Mesendoderm (in vitro differentiated cells): ENCODE data around the gene MARCHF7.

Experiments used
- DNase-seq: peaks from one replicate; pipeline ENCODE4 v3.0.0; 2013
- H2AK5ac ChIP-seq: 2 replicates; pipeline ENCODE4 v1.6.1; 2013; ENCODE audit warnings: low read length, inconsistent platforms
- H2BK120ac ChIP-seq: 2 replicates; pipeline ENCODE4 v1.6.1; 2013; ENCODE audit warnings: low read depth, mild to moderate bottlenecking, low read length, moderate library complexity, mixed read lengths
- H2BK15ac ChIP-seq: replicated peaks from 2 replicates; pipeline ENCODE4 v1.6.1; 2013; ENCODE audit warnings: low read depth, mild to moderate bottlenecking, moderate library complexity
- H2BK5ac ChIP-seq: 2 replicates; pipeline ENCODE4 v1.6.1; 2013; ENCODE audit warnings: low read length, inconsistent platforms
- H3K18ac ChIP-seq: 2 replicates; pipeline ENCODE4 v1.6.1; 2013; ENCODE audit warnings: mild to moderate bottlenecking, low read length, mixed read lengths
- H3K23ac ChIP-seq: one replicate; pipeline ENCODE4 v1.6.1; 2013; ENCODE audit warnings: low read length
- H3K27ac ChIP-seq: 2 replicates; pipeline ENCODE4 v1.5.1; 2013; ENCODE audit warnings: low read depth, mild to moderate bottlenecking, inconsistent platforms, low read length, moderate library complexity
- H3K27me3 ChIP-seq: 2 replicates; pipeline ENCODE4 v1.6.1; 2013; ENCODE audit warnings: low read length, control low read depth, mild to moderate bottlenecking, inconsistent platforms; ENCODE audit not compliant: insufficient read depth, poor library complexity
- H3K36me3 ChIP-seq: 2 replicates; pipeline ENCODE4 v1.6.1; 2013; ENCODE audit warnings: low read length, inconsistent platforms; ENCODE audit not compliant: control insufficient read depth, insufficient read depth
- H3K4ac ChIP-seq: one replicate; pipeline ENCODE4 v1.6.1; 2013; ENCODE audit warnings: low read depth, mild to moderate bottlenecking, low read length, moderate library complexity
- H3K4me1 ChIP-seq: 2 replicates; pipeline ENCODE4 v1.6.1; 2013; ENCODE audit warnings: low read depth, low read length, inconsistent platforms; ENCODE audit not compliant: control insufficient read depth
- H3K4me2 ChIP-seq: 2 replicates; pipeline ENCODE4 v1.6.1; 2013; ENCODE audit warnings: low read length
- H3K4me3 ChIP-seq: 2 replicates; pipeline ENCODE4 v1.5.1; 2013; ENCODE audit warnings: mild to moderate bottlenecking, low read length
- H3K56ac ChIP-seq: one replicate; pipeline ENCODE4 v1.6.1; 2013; ENCODE audit warnings: low read length
- H3K79me1 ChIP-seq: 2 replicates; pipeline ENCODE4 v1.6.1; 2013; ENCODE audit warnings: low read length, inconsistent platforms
- H3K79me2 ChIP-seq: 2 replicates; pipeline ENCODE4 v1.6.1; 2013; ENCODE audit warnings: mild to moderate bottlenecking, low read length; ENCODE audit not compliant: control insufficient read depth, insufficient read depth
- H3K9ac ChIP-seq: 2 replicates; pipeline ENCODE4 v1.6.1; 2013; ENCODE audit warnings: low read length, inconsistent platforms
- H4K5ac ChIP-seq: one replicate; pipeline ENCODE4 v1.6.1; 2013; ENCODE audit warnings: low read length
- H4K8ac ChIP-seq: one replicate; pipeline ENCODE4 v1.6.1; 2013; ENCODE audit warnings: low read depth, mild to moderate bottlenecking, control low read depth, low read length, moderate library complexity
- WGBS: extraction: QIAGEN DNeasy Blood & Tissue Kit; methylation state at CpG from one replicate; pipeline ENCODE4 v1.1.7; 2013; ENCODE audit warnings: low lambda C conversion rate, missing lambda C conversion rate; ENCODE audit not compliant: insufficient coverage; ENCODE audit errors: extremely low coverage; 5-methylcytosine and 5-hydroxymethylcytosine counted together

MARCHF7 gene

DNA sequence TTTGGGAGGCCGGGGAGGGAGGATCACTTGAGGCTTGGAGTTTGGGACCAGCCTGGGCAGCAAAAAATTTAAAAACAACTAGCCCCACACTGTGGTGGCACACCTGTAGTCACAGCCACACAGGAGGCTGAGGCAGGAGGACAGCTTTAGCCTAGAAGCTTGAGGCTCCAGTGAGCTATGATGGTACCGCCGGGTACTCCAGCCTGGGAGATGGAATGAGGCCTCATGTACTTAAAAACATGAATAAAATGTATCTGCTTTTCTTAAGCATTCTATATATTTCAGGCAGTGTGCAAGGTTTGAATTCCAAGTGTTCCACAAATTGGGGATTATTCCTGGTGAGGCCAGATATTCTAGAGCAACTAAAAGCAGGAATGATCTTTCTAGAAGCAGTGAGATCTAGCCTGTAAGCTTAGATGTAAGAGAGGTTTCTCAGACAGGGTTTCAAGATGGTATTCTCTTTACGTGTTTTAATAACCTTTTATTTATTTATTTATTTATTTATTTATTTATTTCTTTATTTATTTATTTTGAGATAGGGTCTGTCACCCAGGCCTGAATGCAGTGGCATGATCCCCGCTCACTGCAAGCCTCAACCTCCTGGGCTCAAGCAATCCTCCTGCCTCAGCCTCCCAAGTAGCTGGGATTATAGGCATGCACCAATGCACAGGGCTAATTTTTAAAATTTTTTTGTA, 4.1 kb upstream of the MARCHF7 start:
- Histone ChIP-seq H3K18ac (no peak overlapping the region), H3K23ac (no peak overlapping the region), H3K9ac (no peak overlapping the region), H3K56ac (no peak overlapping the region), H2BK120ac (no peak overlapping the region), H2BK5ac (no peak overlapping the region), H2BK15ac (no peak overlapping the region), H3K79me2 (peaks cover 8% of the 10 kb centered on the region), H4K8ac (no peak overlapping the region), H3K36me3 (no peaks in the 10 kb centered on the region), H3K4ac (no peak overlapping the region), H2AK5ac (no peak overlapping the region), H3K27me3 (no peaks in the 10 kb centered on the region), H4K5ac (no peak overlapping the region), H3K27ac (no peak overlapping the region), H3K4me3 (no peak overlapping the region), H3K4me2 (no peak overlapping the region), H3K4me1 (no peaks in the 10 kb centered on the region), H3K79me1 (no peaks in the 10 kb centered on the region)
- DNase-seq = no peak
- no CpG with 5 or more reads among the region's 5 CpGs for WGBS

DNA sequence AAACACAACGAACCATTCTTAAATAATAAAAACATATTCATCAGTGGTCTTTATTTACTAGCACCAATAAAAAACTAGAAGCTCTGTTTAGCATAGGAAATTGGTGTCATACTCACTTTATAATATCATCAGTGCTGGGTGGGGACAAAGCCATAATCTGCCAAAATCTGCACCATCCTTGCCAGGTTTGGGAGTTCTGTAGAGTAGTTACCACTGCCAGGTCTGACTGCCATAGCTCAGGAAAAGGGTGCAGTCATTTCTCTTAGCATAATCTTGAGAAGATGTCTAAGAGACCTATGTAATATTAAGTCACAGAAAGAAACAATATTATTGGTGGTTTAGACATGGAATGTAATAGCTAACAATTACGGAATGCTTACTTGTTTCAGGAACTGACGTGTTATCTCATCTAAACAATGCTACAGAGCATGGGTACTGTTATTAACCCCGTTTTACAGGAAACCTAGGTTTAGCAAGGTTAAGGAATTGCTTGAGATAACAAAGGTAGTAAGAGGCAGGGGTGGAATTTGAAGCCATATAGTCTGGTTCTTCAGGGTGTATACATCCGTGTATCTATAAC, 1.6 kb upstream of the MARCHF7 start:
- Histone ChIP-seq H3K27me3 (no peaks in the 10 kb centered on the region), H3K36me3 (no peaks in the 10 kb centered on the region), H3K4me1 (peaks cover 2% of the 10 kb centered on the region), H2BK5ac (no peak overlapping the region), H3K79me1 (no peaks in the 10 kb centered on the region), H3K27ac (no peak overlapping the region), H3K4ac (no peak overlapping the region), H3K56ac (no peak overlapping the region), H3K4me3 (no peak overlapping the region), H3K23ac (no peak overlapping the region), H3K9ac (no peak overlapping the region), H2BK120ac (no peak overlapping the region), H3K18ac (no peak overlapping the region), H3K79me2 (peaks cover 32% of the 10 kb centered on the region), H2BK15ac (no peak overlapping the region), H4K8ac (no peak overlapping the region), H3K4me2 (no peak overlapping the region), H2AK5ac (no peak overlapping the region), H4K5ac (no peak overlapping the region)
- WGBS = 100% methylated on average over 1 of the region's 5 CpGs
- peak; percentile 52 for DNase-seq

DNA sequence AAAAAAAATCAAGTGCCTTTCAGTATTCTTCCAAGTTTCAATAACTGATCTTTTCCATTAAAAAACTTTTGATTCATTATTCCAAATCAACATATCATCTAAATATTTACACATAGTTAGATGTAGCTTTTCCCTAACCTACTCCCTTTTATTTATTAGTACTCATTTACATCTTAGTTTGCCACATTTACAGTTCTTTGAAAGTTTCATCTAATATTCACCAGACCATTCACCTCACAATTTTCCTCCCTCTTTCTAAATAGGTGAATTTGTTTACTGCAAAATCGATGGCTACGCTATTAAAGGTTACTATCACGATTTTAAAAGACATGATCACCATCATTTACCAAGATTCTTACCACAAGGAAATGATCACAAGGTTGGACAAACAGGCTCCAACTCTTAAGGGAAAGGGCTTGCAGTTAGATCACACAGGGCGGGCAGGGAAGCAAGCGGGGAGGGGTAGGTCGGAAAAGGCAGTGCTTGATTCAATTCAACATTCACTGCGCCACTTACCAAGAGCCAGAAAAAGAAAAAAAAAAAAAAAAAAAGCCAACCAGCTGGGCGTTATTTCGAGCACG, 654 bp upstream of the MARCHF7 start:
- peak overlapping the region; percentile 57 for H2BK15ac ChIP-seq

DNA sequence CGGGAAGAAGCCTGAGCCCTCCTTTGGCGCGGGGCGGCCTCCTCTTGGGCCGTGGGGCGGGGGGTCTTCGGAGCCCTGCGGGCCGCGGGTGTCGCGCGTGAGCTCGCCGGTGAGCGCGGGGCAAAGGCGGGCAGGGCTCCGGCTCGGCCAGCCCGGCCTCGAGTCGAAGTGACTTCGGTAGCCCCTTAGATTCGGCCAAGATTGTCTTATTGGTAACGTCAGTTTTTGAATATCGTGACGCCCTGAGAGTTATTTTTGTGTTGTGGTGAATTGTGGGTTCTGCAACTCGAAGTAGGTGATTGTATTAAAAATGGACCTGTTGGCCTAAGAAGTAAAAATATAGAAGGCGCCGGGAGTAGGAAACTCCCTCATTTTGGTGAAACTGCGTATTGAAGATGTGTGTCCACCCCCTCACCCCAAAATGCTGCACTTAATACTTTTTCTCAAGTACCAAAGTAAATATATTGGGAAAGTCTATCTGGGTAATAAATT, 669 bp downstream of the MARCHF7 start:
- no peak for DNase-seq
- H3K79me1 ChIP-seq = no peaks in the 10 kb centered on the region
- no peak overlapping the region for H4K5ac ChIP-seq
- H3K36me3 ChIP-seq = peaks cover 1% of the 10 kb centered on the region
- H3K18ac ChIP-seq = peak overlapping the region; percentile 86
- peak overlapping the region; percentile 96 for H3K56ac ChIP-seq
- peaks cover 50% of the 10 kb centered on the region for H3K79me2 ChIP-seq
- H2BK120ac ChIP-seq = no peak overlapping the region
- no peak overlapping the region for H2AK5ac ChIP-seq
- peak overlapping the region; percentile 88 for H3K27ac ChIP-seq
- WGBS = no CpG with 5 or more reads among the region's 32 CpGs
- H3K4me2 ChIP-seq = no peak overlapping the region
- no peaks in the 10 kb centered on the region for H3K27me3 ChIP-seq
- peaks cover 2% of the 10 kb centered on the region for H3K4me1 ChIP-seq
- peak overlapping the region; percentile 37 for H3K23ac ChIP-seq
- H3K9ac ChIP-seq = peak overlapping the region; percentile 91
- H3K4ac ChIP-seq = peak overlapping the region; percentile 97
- peak overlapping the region; percentile 60 for H4K8ac ChIP-seq
- no peak overlapping the region for H2BK15ac ChIP-seq
- peak overlapping the region; percentile 93 for H3K4me3 ChIP-seq
- peak overlapping the region; percentile 96 for H2BK5ac ChIP-seq

More for the DNA sequence above, 654 bp upstream of the MARCHF7 start:
- H3K4me3 ChIP-seq = peak overlapping the region; percentile 54
- no peak overlapping the region for H4K8ac ChIP-seq
- H3K23ac ChIP-seq = no peak overlapping the region
- peak overlapping the region; percentile 23 for H2BK5ac ChIP-seq
- H3K27ac ChIP-seq = peak overlapping the region; percentile 88
- H3K4me2 ChIP-seq = peak overlapping the region; percentile 28
- no peaks in the 10 kb centered on the region for H3K27me3 ChIP-seq
- no peaks in the 10 kb centered on the region for H3K36me3 ChIP-seq
- WGBS = no CpG with 5 or more reads among the region's 10 CpGs
- H3K9ac ChIP-seq = peak overlapping the region; percentile 64
- H3K56ac ChIP-seq = peak overlapping the region; percentile 82
- H3K4ac ChIP-seq = no peak overlapping the region
- peak overlapping the region; percentile 72 for H3K18ac ChIP-seq
- H3K79me1 ChIP-seq = no peaks in the 10 kb centered on the region
- H3K79me2 ChIP-seq = peaks cover 42% of the 10 kb centered on the region
- DNase-seq = no peak
- H4K5ac ChIP-seq = no peak overlapping the region
- H3K4me1 ChIP-seq = peaks cover 2% of the 10 kb centered on the region
- H2BK120ac ChIP-seq = no peak overlapping the region
- H2AK5ac ChIP-seq = no peak overlapping the region

DNA sequence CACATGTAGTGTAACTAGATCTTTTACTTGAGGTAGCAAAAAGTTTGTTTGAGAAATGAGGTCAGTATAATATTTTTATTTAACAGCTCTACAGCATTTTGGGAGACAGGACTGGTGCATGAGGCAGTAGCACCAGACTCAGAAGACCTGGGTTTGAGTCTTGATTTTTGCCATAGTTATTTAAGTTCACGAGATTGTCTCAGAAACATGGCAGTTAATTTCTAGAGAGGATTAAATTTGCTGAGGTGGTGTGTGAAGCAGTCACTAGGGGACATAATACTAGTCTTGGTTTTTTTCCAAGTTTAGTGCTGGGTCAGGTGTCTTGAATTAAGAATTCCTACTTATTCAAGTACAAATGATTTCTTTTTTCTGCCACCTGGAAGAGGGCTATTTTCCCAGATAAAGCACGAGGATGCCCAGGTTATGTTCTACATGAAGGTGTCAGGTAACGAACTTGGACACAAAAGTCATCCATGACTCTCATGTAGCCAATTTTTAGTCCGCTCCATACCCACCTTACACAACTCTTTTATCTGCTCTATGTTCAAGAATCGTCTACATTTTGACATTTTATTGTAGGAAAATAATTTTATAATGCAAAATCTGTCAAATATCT, 1.4 kb downstream of the MARCHF7 start:
- Histone ChIP-seq H3K4me1 (peaks cover 2% of the 10 kb centered on the region), H3K4me2 (peak overlapping the region; percentile 67), H2BK15ac (no peak overlapping the region), H3K27ac (no peak overlapping the region), H3K18ac (no peak overlapping the region), H3K9ac (peak overlapping the region; percentile 91), H3K27me3 (no peaks in the 10 kb centered on the region), H3K36me3 (peaks cover 1% of the 10 kb centered on the region), H3K56ac (peak overlapping the region; percentile 38), H2BK120ac (no peak overlapping the region), H4K8ac (no peak overlapping the region), H2AK5ac (no peak overlapping the region), H3K4me3 (peak overlapping the region; percentile 57), H3K79me1 (no peaks in the 10 kb centered on the region), H2BK5ac (no peak overlapping the region), H3K23ac (no peak overlapping the region), H3K79me2 (peaks cover 57% of the 10 kb centered on the region), H4K5ac (no peak overlapping the region), H3K4ac (no peak overlapping the region)
- DNase-seq = peak; percentile 14
- WGBS = no CpG with 5 or more reads among the region's 5 CpGs
